Hepatocyte (in vitro differentiated cells): Measurements from ENCODE around the gene UNC119. TPM values are rescaled to one million over a fixed set of nuclear protein-coding genes. Genes with fewer than 3 reads are reported as not detected.

Experiments used
- DNase-seq: peaks from one replicate; pipeline ENCODE4 v3.0.0-alpha.2; 2016; ENCODE audit warnings: low spot score
- H2AFZ ChIP-seq: fragments of 200-600 bp; sonication (generic); 2 replicates; pipeline ENCODE4 v1.6.0; 2016; ENCODE audit warnings: antibody characterized with exemption, mild to moderate bottlenecking
- H3K27ac ChIP-seq: fragments of 200-600 bp; sonication (generic); 2 replicates; pipeline ENCODE4 v1.5.1; 2016; ENCODE audit warnings: mild to moderate bottlenecking
- H3K27me3 ChIP-seq: fragments of 200-600 bp; sonication (generic); 2 replicates; pipeline ENCODE4 v1.6.1; 2016
- H3K36me3 ChIP-seq: fragments of 200-600 bp; sonication (generic); replicated peaks from 2 replicates; pipeline ENCODE4 v1.5.1; 2016; ENCODE audit warnings: low read depth; ENCODE audit not compliant: insufficient read depth
- H3K4me1 ChIP-seq: fragments of 200-600 bp; sonication (generic); 2 replicates; pipeline ENCODE4 v1.5.1; 2016; ENCODE audit warnings: mild to moderate bottlenecking, moderate library complexity; ENCODE audit not compliant: insufficient read depth
- H3K4me2 ChIP-seq: fragments of 200-600 bp; sonication (generic); 2 replicates; pipeline ENCODE4 v1.6.0; 2016
- H3K4me3 ChIP-seq: fragments of 200-600 bp; sonication (generic); 2 replicates; pipeline ENCODE4 v1.5.1; 2016; ENCODE audit warnings: mild to moderate bottlenecking
- H3K79me2 ChIP-seq: fragments of 200-600 bp; sonication (generic); 2 replicates; pipeline ENCODE4 v1.6.0; 2017; ENCODE audit warnings: mild to moderate bottlenecking
- H3K9me2 ChIP-seq: fragments of 200-600 bp; sonication (generic); replicated peaks from 2 replicates; pipeline ENCODE4 v1.6.0; 2017; ENCODE audit warnings: mild to moderate bottlenecking; ENCODE audit not compliant: insufficient read depth
- H3K9me3 ChIP-seq: fragments of 200-600 bp; sonication (generic); 2 replicates; pipeline ENCODE4 v1.5.1; 2016; ENCODE audit warnings: low read depth, mild to moderate bottlenecking
- H4K20me1 ChIP-seq: fragments of 200-600 bp; sonication (generic); 2 replicates; pipeline ENCODE4 v1.6.0; 2016; ENCODE audit warnings: mild to moderate bottlenecking; ENCODE audit not compliant: insufficient read depth, poor library complexity, severe bottlenecking
- CTCF ChIP-seq: fragments of 200-600 bp; sonication (generic); IDR thresholded peaks from 2 replicates; pipeline ENCODE4 v1.5.1; 2016; ENCODE audit warnings: antibody characterized with exemption, mild to moderate bottlenecking; ENCODE audit not compliant: poor library complexity
- EZH2 ChIP-seq: fragments of 200-600 bp; sonication (generic); IDR thresholded peaks from 2 replicates; pipeline ENCODE4 v1.6.1; 2016; ENCODE audit warnings: antibody characterized with exemption, mild to moderate bottlenecking, borderline replicate concordance
- EZH2phosphoT487 ChIP-seq: fragments of 200-600 bp; sonication (generic); IDR thresholded peaks from one replicate; pipeline ENCODE4 v1.6.1; 2018; ENCODE audit warnings: antibody characterized with exemption, mild to moderate bottlenecking, low read depth, moderate library complexity; ENCODE audit not compliant: unreplicated experiment, severe bottlenecking
- WGBS: methylation state at CpG from one replicate; pipeline ENCODE4 v1.1.6; 2016; ENCODE audit warnings: low lambda C conversion rate; ENCODE audit errors: missing lambda C conversion rate; 5-methylcytosine and 5-hydroxymethylcytosine counted together
- polyA plus RNA-seq: library from polyadenylated mRNA; unstranded; fragments of >200 nt; fragmentation: Nextera tagmentation; extraction: Ambion mirVana; gene quantifications from 2 replicates; pipeline ENCODE4 v1.2.1, GENCODE V29; 2016
- total RNA-seq: library from RNA; depleted of rRNA; stranded (reverse); fragments of >200 nt; gene quantifications from 2 replicates; pipeline ENCODE4 v1.2.3, GENCODE V29; 2014

UNC119 gene
- total and polyA plus RNA-seq, 2 experiments from 2014 or later = 68.1 to 87.6 TPM

GRCh38 chr17:28569446-28569845 is 17.0 kb upstream of the UNC119 start:
- Histone ChIP-seq H3K27ac (no peak overlapping the region), H2AFZ (no peak overlapping the region), H3K27me3 (no peaks in the 10 kb centered on the region), H3K4me1 (peaks cover 12% of the 10 kb centered on the region), H4K20me1 (no peaks in the 10 kb centered on the region), H3K79me2 (peaks cover 43% of the 10 kb centered on the region), H3K4me2 (no peak overlapping the region), H3K9me3 (no peaks in the 10 kb centered on the region), H3K9me2 (no peaks in the 10 kb centered on the region), H3K4me3 (no peak overlapping the region), H3K36me3 (no peaks in the 10 kb centered on the region)
- WGBS = 95% methylated on average over 1 of the region's 1 CpG
- DNase-seq = no peak
- no peak for TF ChIP-seq EZH2
- no peak for TF ChIP-seq CTCF
- no peak for TF ChIP-seq EZH2phosphoT487

- Histone ChIP-seq H3K9me3 (no peaks in the 10 kb centered on the region), H4K20me1 (no peaks in the 10 kb centered on the region), H3K4me2 (no peak overlapping the region), H2AFZ (no peak overlapping the region), H3K27ac (no peak overlapping the region), H3K36me3 (no peaks in the 10 kb centered on the region), H3K4me3 (no peak overlapping the region), H3K4me1 (peaks cover 9% of the 10 kb centered on the region), H3K27me3 (no peaks in the 10 kb centered on the region), H3K79me2 (peaks cover 43% of the 10 kb centered on the region), H3K9me2 (no peaks in the 10 kb centered on the region)
- TF ChIP-seq EZH2 (no peak), EZH2phosphoT487 (no peak), CTCF (no peak)
- DNase-seq = no peak
- 97% methylated on average over 3 of the region's 3 CpGs for WGBS
These were observed 15.2 kb upstream of the UNC119 start for GRCh38 chr17:28567604-28568003.

GRCh38 chr17:28563475-28563874 is 11.1 kb upstream of the UNC119 start:
- Histone ChIP-seq H3K9me2 (no peaks in the 10 kb centered on the region), H2AFZ (no peak overlapping the region), H3K4me1 (no peaks in the 10 kb centered on the region), H3K27me3 (no peaks in the 10 kb centered on the region), H3K36me3 (no peaks in the 10 kb centered on the region), H3K4me3 (no peak overlapping the region), H3K79me2 (peaks cover 20% of the 10 kb centered on the region), H3K4me2 (no peak overlapping the region), H3K27ac (no peak overlapping the region), H4K20me1 (no peaks in the 10 kb centered on the region), H3K9me3 (no peaks in the 10 kb centered on the region)
- DNase-seq = no peak
- TF ChIP-seq EZH2phosphoT487 = no peak
- no peak for TF ChIP-seq EZH2
- TF ChIP-seq CTCF = no peak
- 83% methylated on average over 2 of the region's 3 CpGs for WGBS

- H3K4me1 ChIP-seq = peaks cover 23% of the 10 kb centered on the region
- peaks cover 18% of the 10 kb centered on the region for H3K79me2 ChIP-seq
- H3K4me3 ChIP-seq = no peak overlapping the region
- no peak overlapping the region for H2AFZ ChIP-seq
- WGBS = 95% methylated on average over 3 of the region's 3 CpGs
- no peaks in the 10 kb centered on the region for H3K9me2 ChIP-seq
- DNase-seq = no peak
- no peaks in the 10 kb centered on the region for H3K9me3 ChIP-seq
- peaks cover 10% of the 10 kb centered on the region for H4K20me1 ChIP-seq
- TF ChIP-seq CTCF (no peak), EZH2phosphoT487 (no peak), EZH2 (no peak)
- H3K27ac ChIP-seq = no peak overlapping the region
- no peaks in the 10 kb centered on the region for H3K27me3 ChIP-seq
- H3K4me2 ChIP-seq = no peak overlapping the region
- no peaks in the 10 kb centered on the region for H3K36me3 ChIP-seq
These were observed 2.6 kb upstream of the UNC119 start for GRCh38 chr17:28555022-28555421.
